RWPE1 (cell line): ENCODE results near the gene SF1.

ENCODE experiments used
- CTCF ChIA-PET: fragments of 350-600 bp; sonication (Branson Sonifier 250); formaldehyde crosslinking; extraction: SDS; loops from one replicate; lab custom pipeline; 2021; lab: Yijun Ruan, JAX
- POLR2A ChIA-PET: fragments of 400-600 bp; formaldehyde crosslinking; extraction: SDS; loops from one replicate; lab custom pipeline; 2020; ENCODE audit warnings: antibody characterized with exemption; ENCODE audit not compliant: low non-redundant PET; lab: Yijun Ruan, JAX
- DNase-seq: peaks from one replicate; pipeline ENCODE4 v3.0.0; 2012; ENCODE audit warnings: low spot score
- H3K27ac ChIP-seq: fragments of 450-650 bp; 2 replicates; pipeline ENCODE4 v1.5.1; 2017
- TF ChIP-seq, protein P1 (sequence below): fragments of 450-650 bp; conservative IDR thresholded peaks from 2 replicates; pipeline ENCODE4 v1.5.1; 2017; ENCODE audit warnings: low read depth, mild to moderate bottlenecking

The SF1 gene

DNA sequence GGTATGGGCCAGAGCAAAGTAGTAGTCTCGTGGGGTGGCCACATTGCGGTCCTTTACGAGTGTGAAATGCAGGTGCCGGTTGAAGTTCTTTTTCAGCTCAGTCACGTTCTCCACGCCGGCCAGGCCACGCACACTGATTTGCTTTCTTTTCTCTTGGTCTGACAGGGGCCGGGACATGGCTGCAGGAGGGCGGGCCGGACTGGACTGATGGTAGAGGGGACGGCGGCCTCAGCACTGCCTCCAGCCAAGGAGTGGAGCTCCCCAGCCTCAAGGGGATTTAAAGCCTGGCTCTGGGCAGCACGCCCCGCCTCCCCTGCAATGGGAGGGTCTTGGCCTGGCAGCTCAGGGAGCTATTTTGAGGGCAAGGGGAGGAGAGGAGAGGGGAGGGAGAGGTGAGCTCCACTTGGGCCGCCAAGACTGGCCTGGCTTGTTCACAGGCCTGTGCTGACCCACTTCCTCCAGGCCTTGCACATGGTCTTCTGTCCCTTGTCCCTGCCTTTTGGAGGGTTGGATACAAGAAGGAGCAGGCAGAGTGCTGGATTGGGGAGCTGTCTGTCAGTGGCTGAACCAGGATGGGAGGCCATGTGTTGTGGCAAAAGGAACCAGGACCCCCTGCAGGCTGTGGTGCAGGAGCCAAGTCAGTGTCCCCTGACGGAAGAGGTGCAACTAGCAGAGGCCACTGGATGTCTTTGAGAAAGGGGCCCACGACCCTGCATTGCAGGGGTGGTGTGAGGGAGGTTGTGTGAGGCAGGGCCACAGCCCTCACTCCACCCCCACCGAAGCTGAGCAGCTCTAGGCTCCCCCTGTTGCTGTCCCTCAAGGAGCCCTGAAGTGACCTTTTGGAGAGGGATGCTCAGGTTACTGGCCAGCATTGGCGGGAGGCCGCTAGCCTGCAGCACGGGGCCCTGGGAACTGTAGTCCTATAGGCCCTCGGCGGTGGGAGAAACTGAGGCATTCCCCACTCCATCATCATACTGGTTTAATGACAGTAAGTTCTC lies 18.3 kb downstream of the SF1 start, which contains the start of gene PYGM:
PYGM (minus strand) TSS at position 253 of the 998 bp plus-strand sequence; CDS start at position 177, 76 bp downstream.
- CTCF ChIA-PET: interaction anchor here (0.5 to 1.0 kb wide), 2 partner anchors 17 to 84 kb away, joined by 3 read pairs; no protein-coding TSS in a partner anchor
- TF ChIP-seq, protein P1, sequence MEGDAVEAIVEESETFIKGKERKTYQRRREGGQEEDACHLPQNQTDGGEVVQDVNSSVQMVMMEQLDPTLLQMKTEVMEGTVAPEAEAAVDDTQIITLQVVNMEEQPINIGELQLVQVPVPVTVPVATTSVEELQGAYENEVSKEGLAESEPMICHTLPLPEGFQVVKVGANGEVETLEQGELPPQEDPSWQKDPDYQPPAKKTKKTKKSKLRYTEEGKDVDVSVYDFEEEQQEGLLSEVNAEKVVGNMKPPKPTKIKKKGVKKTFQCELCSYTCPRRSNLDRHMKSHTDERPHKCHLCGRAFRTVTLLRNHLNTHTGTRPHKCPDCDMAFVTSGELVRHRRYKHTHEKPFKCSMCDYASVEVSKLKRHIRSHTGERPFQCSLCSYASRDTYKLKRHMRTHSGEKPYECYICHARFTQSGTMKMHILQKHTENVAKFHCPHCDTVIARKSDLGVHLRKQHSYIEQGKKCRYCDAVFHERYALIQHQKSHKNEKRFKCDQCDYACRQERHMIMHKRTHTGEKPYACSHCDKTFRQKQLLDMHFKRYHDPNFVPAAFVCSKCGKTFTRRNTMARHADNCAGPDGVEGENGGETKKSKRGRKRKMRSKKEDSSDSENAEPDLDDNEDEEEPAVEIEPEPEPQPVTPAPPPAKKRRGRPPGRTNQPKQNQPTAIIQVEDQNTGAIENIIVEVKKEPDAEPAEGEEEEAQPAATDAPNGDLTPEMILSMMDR: no peak
- H3K27ac ChIP-seq: peak within 1 kb of the TSS; percentile 85
- DNase-seq: no peak
- POLR2A ChIA-PET: no interaction called here

DNA sequence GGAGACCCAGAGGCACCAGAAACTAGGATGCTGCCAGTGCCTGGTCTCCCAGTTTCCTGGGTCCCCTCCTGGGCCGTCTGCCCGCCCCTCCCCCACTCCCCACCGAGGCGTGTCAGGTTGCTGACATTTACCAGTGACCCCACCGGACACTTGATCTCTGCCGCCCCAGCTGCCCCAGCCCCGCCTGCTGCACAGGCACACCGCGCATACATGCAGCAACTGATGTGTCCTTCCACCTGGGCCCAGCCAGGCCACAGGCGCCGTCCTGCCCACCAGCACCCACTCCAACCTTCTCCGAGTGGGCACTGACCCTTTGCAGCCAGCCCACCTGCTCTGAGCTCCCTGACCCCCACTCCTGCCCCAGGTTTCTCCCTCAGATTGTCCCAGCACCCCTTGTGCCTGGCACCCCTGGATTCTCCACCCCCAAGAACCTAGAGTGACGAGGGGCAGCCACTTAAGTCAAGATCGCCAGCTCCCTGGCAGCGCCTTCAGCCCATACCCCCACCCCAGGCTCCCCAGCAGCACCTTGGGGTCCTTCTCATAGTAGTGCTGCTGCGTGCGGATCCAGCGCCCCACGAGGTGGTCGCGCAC lies 19.1 kb downstream of the SF1 start:
- TF ChIP-seq, protein P1: no peak
- ChIA-PET POLR2A (no interaction called here), CTCF (no interaction called here)
- H3K27ac ChIP-seq: peak overlapping the region; percentile 85; the same call in 1 of the 2 replicates
- no peak for DNase-seq

GRCh38 chr11:64758330-64759079 lies 19.8 kb downstream of the SF1 start:
- TF ChIP-seq, protein P1: no peak
- ChIA-PET CTCF (interaction anchor here (0.6 kb wide), 1 partner anchor 70 kb away, joined by 3 read pairs; no protein-coding TSS in a partner anchor), POLR2A (no interaction called here)
- H3K27ac ChIP-seq: no peak overlapping the region
- no peak for DNase-seq

DNA sequence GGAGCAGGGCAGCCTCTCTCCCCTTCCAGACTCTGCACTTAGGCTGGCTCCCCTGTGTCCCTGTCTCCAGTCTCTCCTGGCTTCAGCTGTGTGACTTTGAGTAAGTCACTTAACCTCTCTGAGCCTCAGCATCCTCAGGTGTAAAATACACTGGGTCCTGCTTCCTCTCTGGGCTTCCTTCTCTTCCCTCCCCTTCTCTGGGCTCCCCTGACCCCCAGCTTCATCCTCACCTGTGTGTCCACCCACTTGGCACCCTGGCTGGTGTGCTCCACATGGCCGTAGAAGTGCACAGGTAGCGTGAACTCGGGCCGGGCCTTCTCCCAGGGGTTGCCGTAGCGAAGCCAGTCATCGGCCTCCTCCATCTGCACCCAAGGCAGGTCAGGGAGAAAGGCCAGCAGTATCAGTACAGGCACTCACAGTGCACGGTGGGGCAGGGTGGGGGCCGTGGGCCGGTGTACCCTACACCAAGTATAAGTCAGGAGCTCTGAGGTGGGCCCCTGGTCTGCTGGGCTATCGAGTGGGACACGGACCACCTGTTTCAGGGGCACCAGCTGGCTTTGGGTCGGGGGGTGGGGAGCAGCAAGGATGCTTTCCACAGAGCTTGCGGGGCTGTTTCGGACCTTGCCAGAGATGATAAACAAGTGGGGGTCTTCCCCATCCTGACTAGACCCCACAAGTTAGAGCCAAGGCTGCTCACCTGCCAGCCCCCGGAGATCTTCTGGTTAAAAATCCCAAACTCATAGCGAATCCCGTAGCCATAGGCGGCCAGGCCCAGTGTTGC lies 20.6 kb downstream of the SF1 start:
- TF ChIP-seq, protein P1: no peak
- H3K27ac ChIP-seq: no peak overlapping the region
- ChIA-PET CTCF (interaction anchor here (0.7 kb wide), 1 partner anchor 70 kb away, joined by 3 read pairs; no protein-coding TSS in a partner anchor), POLR2A (no interaction called here)
- DNase-seq: no peak

- no peak overlapping the region for H3K27ac ChIP-seq
- CTCF ChIA-PET: interaction anchor here (1.4 kb wide), 1 partner anchor 13 kb away, joined by 5 read pairs; the partner anchor contains the start of gene RASGRP2
- no peak for DNase-seq
- POLR2A ChIA-PET: no interaction called here
- TF ChIP-seq, protein P1: no peak
Measured at GRCh38 chr11:64755681-64756361, 22.5 kb downstream of the SF1 start.
